Fibroblast of skin of right quadriceps (primary cell): ENCODE results near the gene ADRB2.
"Not testable (repeated sequence)": the region's sequence is repeated elsewhere in the genome, so short reads cannot be mapped to it uniquely, and the experiment has no call there.

Experiments
- DNase-seq: peaks from one replicate; pipeline ENCODE4 v3.0.0-alpha.2; 2013

The ADRB2 gene

GRCh38 chr5:148856424-148856823 is 30.0 kb downstream of the ADRB2 start:
- DNase-seq: no peak

GRCh38 chr5:148857474-148857873 is 31.1 kb downstream of the ADRB2 start:
- DNase-seq: no peak

GRCh38 chr5:148858106-148858505 is 31.7 kb downstream of the ADRB2 start:
- peak; percentile 74 for DNase-seq

GRCh38 chr5:148858547-148858946 is 32.1 kb downstream of the ADRB2 start:
- DNase-seq: peak; percentile 74

GRCh38 chr5:148859703-148860102 is 33.3 kb downstream of the ADRB2 start:
- DNase-seq: no peak

- DNase-seq: peak; percentile 17
Measured at GRCh38 chr5:148860599-148860998, 34.2 kb downstream of the ADRB2 start.

- no peak for DNase-seq
Measured at GRCh38 chr5:148861088-148861487, 34.7 kb downstream of the ADRB2 start.

- no peak for DNase-seq
Measured at GRCh38 chr5:148861696-148862095, 35.3 kb downstream of the ADRB2 start.

GRCh38 chr5:148864113-148864841 is 37.9 kb downstream of the ADRB2 start:
- peak; percentile 61 for DNase-seq

- no peak for DNase-seq
Measured at GRCh38 chr5:148866024-148866423, 39.6 kb downstream of the ADRB2 start.

GRCh38 chr5:148873120-148873519 is 46.7 kb downstream of the ADRB2 start:
- DNase-seq: no peak

- peak; percentile 30 for DNase-seq
Measured at GRCh38 chr5:148873690-148874485, 47.5 kb downstream of the ADRB2 start.

- DNase-seq: no peak
Measured at GRCh38 chr5:148875205-148875875, 48.9 kb downstream of the ADRB2 start.

- not testable (repeated sequence) for DNase-seq
Measured at GRCh38 chr5:148877436-148877835, 51.0 kb downstream of the ADRB2 start.
